NCI-H2029 (cell line): ENCODE data around the gene SULF2.

Experiments used
- DNase-seq: peaks from one replicate; lab custom pipeline; 2025; lab: John Stamatoyannopoulos, UW

SULF2 gene

DNA sequence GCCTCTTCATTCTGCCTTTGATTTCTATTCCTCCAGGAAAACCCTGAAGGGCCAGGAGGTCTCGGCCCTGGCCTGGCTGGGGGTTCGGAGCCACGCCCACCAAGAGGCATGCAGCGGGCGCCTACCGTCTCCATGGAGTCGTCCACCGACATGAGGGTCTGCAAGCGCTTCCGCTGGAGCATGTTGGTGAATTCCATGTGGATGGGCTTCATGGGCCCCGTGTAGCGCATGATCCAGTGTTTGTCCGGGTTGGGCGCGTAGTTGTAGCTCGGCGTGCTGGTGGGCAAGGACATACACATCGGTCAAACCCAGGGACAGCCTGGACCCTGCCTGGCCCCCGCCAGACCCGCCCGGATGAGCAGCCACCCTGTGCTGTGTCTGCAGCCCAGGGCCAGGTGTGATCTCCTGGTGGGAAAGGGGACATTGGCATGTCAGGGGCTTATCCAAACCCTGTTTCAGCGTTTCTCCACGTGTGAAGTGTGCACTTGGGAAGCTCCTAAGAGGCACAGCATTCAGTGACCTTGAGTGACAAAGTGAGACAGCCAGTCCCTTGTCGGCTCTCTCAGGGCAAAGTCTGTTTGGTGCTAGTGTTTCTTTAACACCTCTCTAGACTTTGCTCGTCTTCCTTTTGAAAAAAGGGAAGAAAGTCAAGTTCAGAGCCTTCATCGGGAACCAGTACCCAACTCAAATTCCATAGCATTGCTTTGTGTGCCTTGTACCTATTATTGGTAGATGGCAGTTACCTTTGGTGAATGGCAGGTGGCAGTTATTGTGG, 100.8 kb downstream of the SULF2 start:
- DNase-seq: no peak

DNA sequence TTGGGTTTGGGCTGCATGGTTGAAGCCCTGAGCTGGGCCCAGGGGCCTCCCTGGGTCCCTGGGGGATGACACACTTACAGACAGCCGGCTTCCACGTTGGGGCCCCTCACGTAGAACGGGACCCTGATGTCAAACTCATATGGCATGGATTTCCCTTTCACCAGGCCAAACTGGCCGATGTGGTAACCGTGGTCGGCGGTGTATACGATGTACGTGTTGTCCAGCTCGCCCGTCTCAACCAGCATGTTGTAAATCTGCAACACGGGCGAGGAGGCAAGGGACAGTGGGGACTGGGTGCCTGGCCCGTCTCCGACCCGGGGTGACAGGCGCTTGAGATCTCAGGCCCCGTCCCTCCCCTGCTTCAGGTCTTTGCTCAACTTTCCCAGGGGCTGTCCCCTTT, 102.4 kb downstream of the SULF2 start:
- no peak for DNase-seq

- no peak for DNase-seq
These were observed 103.1 kb downstream of the SULF2 start for GRCh38 chr20:47682028-47682783.

- DNase-seq: no peak
These were observed 104.3 kb downstream of the SULF2 start for GRCh38 chr20:47680804-47681529.

GRCh38 chr20:47679462-47679861, 105.8 kb downstream of the SULF2 start:
- no peak for DNase-seq

DNA sequence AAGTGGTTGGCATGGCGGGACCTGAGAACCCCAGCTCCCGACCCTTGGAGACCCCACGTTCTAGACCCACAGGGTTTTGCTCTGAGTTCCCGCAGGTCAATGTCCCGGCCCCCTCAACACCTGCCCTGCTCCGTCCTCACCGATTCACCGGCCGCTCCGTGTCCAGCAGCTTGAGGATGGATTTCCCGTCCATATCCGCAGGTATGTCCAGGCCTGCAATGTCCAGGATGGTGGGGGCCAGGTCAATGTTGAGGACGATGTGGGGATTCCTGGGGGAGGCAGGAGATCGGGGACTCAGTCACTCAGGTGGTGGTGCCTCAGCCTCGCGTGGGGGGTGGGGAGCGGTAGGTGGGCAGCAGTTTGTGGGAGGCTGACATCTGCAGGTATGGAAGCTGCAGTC, 106.7 kb downstream of the SULF2 start:
- no peak for DNase-seq

- peak; percentile 73 for DNase-seq
These were observed 107.4 kb downstream of the SULF2 start for GRCh38 chr20:47677635-47678453.

DNA sequence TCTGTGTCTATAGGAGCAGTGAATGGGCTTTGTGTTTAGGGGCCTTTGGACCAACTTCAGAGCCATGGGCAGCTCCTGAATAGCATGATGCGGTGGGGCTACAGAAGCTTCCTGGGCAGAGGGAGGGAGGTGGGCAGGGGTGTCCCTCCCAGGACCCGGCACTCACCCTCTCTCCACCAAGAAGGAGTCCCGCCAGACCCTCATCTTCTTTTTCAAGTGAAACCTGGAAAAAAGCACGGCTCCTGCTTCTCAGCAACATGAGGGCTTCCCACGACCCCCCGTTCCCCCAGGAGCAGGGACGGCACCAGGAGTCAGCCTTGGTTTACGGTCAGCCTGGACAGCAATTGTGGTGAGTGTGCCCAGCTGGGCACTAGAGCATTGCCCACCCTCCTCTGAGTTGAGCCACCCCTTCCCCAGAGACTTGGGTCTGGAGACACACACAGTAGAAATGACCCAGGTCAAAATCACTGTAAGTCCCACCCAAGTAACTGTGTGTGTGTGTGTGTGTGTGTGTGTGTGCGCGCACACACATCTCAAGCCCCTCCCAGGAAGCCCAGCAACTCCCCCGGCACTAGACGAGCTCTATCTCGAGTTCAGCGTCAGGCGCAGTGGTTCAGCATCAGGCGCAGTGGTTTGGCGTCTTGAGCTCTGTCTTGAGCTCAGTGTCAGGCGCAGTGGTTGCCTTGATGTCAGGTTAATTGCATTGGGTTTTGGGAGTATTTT, 108.2 kb downstream of the SULF2 start:
- no peak for DNase-seq

GRCh38 chr20:47676219-47676721, 109.0 kb downstream of the SULF2 start:
- DNase-seq: no peak

DNA sequence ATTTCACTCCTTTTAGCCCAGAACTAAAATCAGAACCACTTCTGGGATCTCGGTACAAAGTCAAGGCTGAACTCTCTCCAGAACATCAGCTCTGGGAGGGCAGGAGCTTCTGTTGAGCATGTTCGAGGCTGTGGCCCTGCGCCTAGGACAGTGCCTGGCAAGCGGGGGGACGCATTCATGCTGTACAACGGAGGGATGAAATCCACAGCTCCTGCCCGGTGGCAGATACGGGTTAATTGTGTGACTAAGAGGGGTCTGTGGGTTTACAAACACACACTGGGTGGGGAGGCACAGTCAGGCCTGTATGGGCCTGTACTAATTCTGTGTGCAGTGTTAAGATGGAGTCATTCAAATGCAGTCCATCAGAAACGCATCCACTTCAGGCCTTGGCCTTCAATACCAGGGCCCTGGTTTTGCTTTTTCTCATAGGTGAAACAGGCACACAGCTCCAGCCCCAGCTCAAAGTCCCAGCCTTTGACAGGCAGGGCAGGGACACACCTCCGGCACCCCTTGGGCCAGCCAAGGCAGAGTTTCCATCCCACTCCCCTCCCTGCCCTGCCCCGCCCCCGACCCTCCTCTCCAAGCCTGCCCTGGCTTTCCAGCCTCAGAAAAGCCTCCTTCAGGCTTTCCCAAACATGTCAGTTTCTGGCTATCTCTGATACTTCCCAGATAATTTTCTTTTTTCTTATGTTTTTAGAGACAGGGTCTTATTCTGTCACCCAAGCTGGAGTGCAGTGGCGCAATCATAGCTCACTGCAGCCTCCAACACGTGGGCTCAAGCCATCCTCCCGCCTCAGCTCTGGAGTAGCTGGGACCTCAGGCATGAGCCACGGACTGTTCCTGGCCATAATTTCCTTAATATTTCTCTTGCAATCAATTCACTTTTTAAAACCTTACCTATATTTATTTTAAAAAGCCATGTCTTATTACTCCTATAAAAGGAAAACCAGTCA, 109.8 kb downstream of the SULF2 start:
- no peak for DNase-seq

GRCh38 chr20:47674686-47675085, 110.6 kb downstream of the SULF2 start:
- no peak for DNase-seq

- DNase-seq: no peak
These were observed 111.1 kb downstream of the SULF2 start for GRCh38 chr20:47674145-47674544.

DNA sequence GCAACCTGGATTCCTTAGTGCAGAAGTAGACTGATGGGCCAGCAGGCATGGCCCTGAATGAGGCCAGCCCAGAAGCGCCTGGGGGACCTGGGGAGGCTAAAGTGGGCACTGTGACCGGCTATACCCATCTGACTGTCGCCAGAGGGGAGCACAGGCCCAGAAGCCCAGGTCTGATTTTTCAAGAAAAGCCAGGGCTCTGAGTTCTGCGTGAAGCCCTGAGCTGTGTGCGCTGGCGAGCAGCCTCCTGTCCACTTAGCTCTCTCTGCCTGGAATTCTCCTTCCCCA, 111.7 kb downstream of the SULF2 start:
- DNase-seq: no peak

GRCh38 chr20:47672886-47673670, 112.2 kb downstream of the SULF2 start:
- no peak for DNase-seq

DNA sequence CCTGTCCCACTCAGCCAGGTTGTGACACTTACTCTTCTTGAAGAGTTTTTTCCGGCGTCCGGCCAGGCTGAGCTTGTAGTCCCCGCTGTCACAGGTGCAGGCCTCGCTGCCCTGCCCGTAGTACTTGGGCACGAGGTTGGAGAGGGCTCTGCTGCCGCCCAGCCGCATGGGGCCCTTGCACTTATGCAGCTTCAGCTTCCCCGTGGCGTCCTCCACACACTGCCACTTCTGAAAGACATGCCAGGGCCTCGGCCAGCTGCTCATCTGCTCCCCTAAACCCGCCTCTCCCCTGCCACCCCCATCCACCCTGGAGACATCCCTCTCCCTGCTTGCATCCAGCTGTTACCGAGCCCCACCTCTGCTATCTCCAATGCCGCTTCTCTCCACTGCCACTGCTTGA, 113.1 kb downstream of the SULF2 start:
- DNase-seq: no peak

- no peak for DNase-seq
These were observed 114.4 kb downstream of the SULF2 start for GRCh38 chr20:47670913-47671312.

GRCh38 chr20:47669927-47670890, 115.1 kb downstream of the SULF2 start:
- no peak for DNase-seq

- DNase-seq: no peak
These were observed 115.8 kb downstream of the SULF2 start for GRCh38 chr20:47669489-47669888.
